ENCODE results near the gene DUOXA1. TPM values are rescaled to one million over a fixed set of nuclear protein-coding genes. Genes with fewer than 3 reads are reported as not detected.
A peak's percentile ranks its signal among the peaks of the same experiment; 100 is the strongest.

The DUOXA1 gene
- total and polyA plus RNA-seq, 9 of the 15 experiments (the other 6 are each of a cell fraction or from before 2014, with no cell fraction given), result 0.17 to 0.74 (median 0.24) TPM; not detected in 6

DNA sequence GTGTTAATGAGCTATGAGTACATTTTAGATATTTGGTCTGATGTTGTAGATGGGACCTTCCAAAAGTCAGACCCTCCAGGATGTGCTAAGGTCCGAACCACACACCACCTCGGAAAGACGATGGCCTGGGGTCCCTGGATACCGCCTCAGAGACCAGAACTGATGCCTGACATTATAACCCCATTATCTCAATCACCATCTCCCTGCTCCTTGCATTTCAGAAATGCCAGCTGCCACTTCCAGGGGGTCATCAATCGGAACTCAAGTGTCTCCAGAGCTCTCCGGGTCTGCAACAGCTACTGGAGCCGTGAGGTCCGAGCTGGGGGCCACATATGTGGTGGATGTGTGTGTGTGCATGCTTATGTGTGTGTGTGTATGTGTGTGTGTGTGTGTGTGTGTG lies 8.0 kb upstream of the DUOXA1 start:
- DNase-seq (ENCODE audit: extremely low read depth in 1 of 4, low spot score in 3 of 4), result no peak
- Histone ChIP-seq H3K4me3 (no peak overlapping the region), H2AFZ (ENCODE audit: low read depth, low read length) (no peak overlapping the region), H3K27me3 (ENCODE audit: control insufficient read depth in 2 of 2, insufficient read depth in 2 of 2, low read length in 2 of 2) (peaks cover 6 to 29% of the 10 kb centered on the region in 2 experiments; a peak in 4 of 5 replicates), H3K36me3 (ENCODE audit: control insufficient read depth, insufficient read depth, low read length) (no peaks in the 10 kb centered on the region), H3K9me1 (ENCODE audit: control insufficient read depth, insufficient read depth, low read length) (no peaks in the 10 kb centered on the region), H3K9ac (ENCODE audit: insufficient read depth in 1 of 2, low read depth in 2 of 2, low read length in 2 of 2) (no peak overlapping the region), H3K79me2 (ENCODE audit: control insufficient read depth, insufficient read depth, low read length) (no peaks in the 10 kb centered on the region), H3K4me2 (ENCODE audit: insufficient read depth, low read length) (no peak overlapping the region), H3K27ac (ENCODE audit: extremely low read depth, low read depth, low read length) (no peak overlapping the region), H4K20me1 (replicated peaks; ENCODE audit: control insufficient read depth, insufficient read depth, low read length) (no peaks in the 10 kb centered on the region), H3K4me1 (replicated peaks in 1 of 2; ENCODE audit: control insufficient read depth in 2 of 2, insufficient read depth in 2 of 2, low read length in 2 of 2) (peaks cover 0 to 5% of the 10 kb centered on the region in 2 experiments; a peak in 2 of 5 replicates), H3K9me3 (replicated peaks; ENCODE audit: control insufficient read depth, insufficient read depth, low read depth, low read length) (no peaks in the 10 kb centered on the region)
- BruUV-seq (replicated peaks), result no TSS peak
- ATAC-seq, result no peak
- TF ChIP-seq, protein P1, sequence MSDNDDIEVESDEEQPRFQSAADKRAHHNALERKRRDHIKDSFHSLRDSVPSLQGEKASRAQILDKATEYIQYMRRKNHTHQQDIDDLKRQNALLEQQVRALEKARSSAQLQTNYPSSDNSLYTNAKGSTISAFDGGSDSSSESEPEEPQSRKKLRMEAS (CRISPR knock-in tag; IDR thresholded peaks at IDR 0.05), result no peak
- TF ChIP-seq SOX6 (IDR thresholded peaks at IDR 0.05), result no peak
- TF ChIP-seq RCOR1 (IDR thresholded peaks at IDR 0.05; ENCODE audit: borderline replicate concordance in 1 of 2, low read depth in 2 of 2, low read length in 2 of 2), result no peak
- no peak for TF ChIP-seq ZKSCAN3 (CRISPR knock-in tag; IDR thresholded peaks at IDR 0.05)
- TF ChIP-seq ZNF253 (CRISPR knock-in tag; conservative IDR thresholded peaks at IDR 0.05), result no peak
- intact Hi-C loops (cut with micrococcal nuclease) (no loop called here), in situ Hi-C loops (cut with MboI) (no loop called here)
- FAIRE-seq, result no peak
- ChIA-PET CTCF (ENCODE audit: low intra/inter-chr PET ratio) (no interaction called here), POLR2A (interaction anchor here (1.0 kb wide), 1 partner anchor 13 kb away, joined by 3 read pairs; no protein-coding TSS in a partner anchor)
- 3% methylated on average over 8 of the region's 8 CpGs for WGBS (ENCODE audit: insufficient coverage, low coverage, missing lambda C conversion rate)

- Histone ChIP-seq H3K9me3 (replicated peaks; ENCODE audit: control insufficient read depth, insufficient read depth, low read depth, low read length) (no peaks in the 10 kb centered on the region), H3K36me3 (ENCODE audit: control insufficient read depth, insufficient read depth, low read length) (no peaks in the 10 kb centered on the region), H3K4me2 (ENCODE audit: insufficient read depth, low read length) (no peak overlapping the region), H3K4me3 (no peak overlapping the region), H3K9ac (ENCODE audit: insufficient read depth in 1 of 2, low read depth in 2 of 2, low read length in 2 of 2) (no peak overlapping the region), H3K4me1 (replicated peaks in 1 of 2; ENCODE audit: control insufficient read depth in 2 of 2, insufficient read depth in 2 of 2, low read length in 2 of 2) (peaks cover 0 to 5% of the 10 kb centered on the region in 2 experiments; a peak in 2 of 5 replicates), H3K27ac (ENCODE audit: extremely low read depth, low read depth, low read length) (no peak overlapping the region), H3K79me2 (ENCODE audit: control insufficient read depth, insufficient read depth, low read length) (no peaks in the 10 kb centered on the region), H4K20me1 (replicated peaks; ENCODE audit: control insufficient read depth, insufficient read depth, low read length) (no peaks in the 10 kb centered on the region), H3K27me3 (ENCODE audit: control insufficient read depth in 2 of 2, insufficient read depth in 2 of 2, low read length in 2 of 2) (peaks cover 12 to 21% of the 10 kb centered on the region in 2 experiments; a peak in 3 of 5 replicates), H2AFZ (ENCODE audit: low read depth, low read length) (no peak overlapping the region), H3K9me1 (ENCODE audit: control insufficient read depth, insufficient read depth, low read length) (no peaks in the 10 kb centered on the region)
- 5% methylated on average over 3 of the region's 10 CpGs for WGBS (ENCODE audit: insufficient coverage, low coverage, missing lambda C conversion rate)
- FAIRE-seq, result no peak
- ChIA-PET POLR2A (no interaction called here), CTCF (ENCODE audit: low intra/inter-chr PET ratio) (no interaction called here)
- peak; percentile 40 to 50 (median 44) for DNase-seq (ENCODE audit: extremely low read depth in 1 of 4, low spot score in 3 of 4)
- peak; percentile 70 for ATAC-seq
- in situ Hi-C loops (cut with MboI), result no loop called here
- no TSS peak for BruUV-seq (replicated peaks)
- intact Hi-C loops (cut with micrococcal nuclease), result no loop called here
- TF ChIP-seq CTCF (IDR thresholded peaks at IDR 0.05 in 2 of 3, conservative IDR thresholded peaks at IDR 0.05 in 1 of 3; ENCODE audit: insufficient read depth in 2 of 3, low read depth in 1 of 3, low read length in 3 of 3), result peak; percentile 25 to 55 (median 35); a peak in 4 of 6 replicates
- peak in 1 of 2 experiments; percentile 25; a peak in 2 of 4 replicates for TF ChIP-seq RAD21 (CRISPR knock-in tag; conservative IDR thresholded peaks at IDR 0.05 in 1 of 2, IDR thresholded peaks at IDR 0.05 in 1 of 2)
- peak in 1 of 2 experiments; percentile 53; a peak in 2 of 4 replicates for TF ChIP-seq MAZ (CRISPR knock-in tag; conservative IDR thresholded peaks at IDR 0.05 in 1 of 2, IDR thresholded peaks at IDR 0.05 in 1 of 2)
- TF ChIP-seq CTCFL (IDR thresholded peaks at IDR 0.05; ENCODE audit: borderline replicate concordance, insufficient read depth, low read depth, low read length, poor library complexity, severe bottlenecking), result peak; percentile 35
- no peak for TF ChIP-seq TARDBP (IDR thresholded peaks at IDR 0.05)
- TF ChIP-seq TAF9B (IDR thresholded peaks at IDR 0.05; ENCODE audit: partially characterized antibody), result no peak
Observed at GRCh38 chr15:45136378-45136764, 6.7 kb upstream of the DUOXA1 start.
